Measurements from ENCODE around the gene CDAN1.

CDAN1 gene

DNA sequence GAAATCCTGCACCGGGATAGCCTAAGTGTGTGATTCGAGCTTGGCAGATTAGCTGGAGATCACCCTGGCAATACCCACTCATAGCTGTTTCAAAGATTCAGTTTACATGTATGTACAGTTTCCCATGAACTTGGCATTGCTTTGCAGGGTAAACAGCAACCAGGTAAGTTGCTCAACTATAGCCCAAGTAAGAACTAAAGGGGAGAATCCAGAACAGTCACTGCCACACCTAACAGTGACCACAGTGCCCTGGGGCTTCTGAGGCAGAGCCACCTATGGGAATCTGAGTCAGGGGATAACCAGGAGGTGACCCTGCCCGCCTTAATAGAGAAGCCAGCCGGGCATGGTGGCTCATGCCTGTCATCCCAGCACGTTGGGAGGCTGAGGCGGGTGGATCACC is 15.9 kb downstream of the CDAN1 start:
- Histone ChIP-seq H3K14ac (ENCODE audit: low read length) (no peak overlapping the region), H3K4me1 (ENCODE audit: control insufficient read depth in 2 of 2, insufficient read depth in 1 of 2, low read depth in 1 of 2, low read length in 2 of 2) (no peaks in the 10 kb centered on the region), H2AK5ac (ENCODE audit: low read depth, low read length) (no peak overlapping the region), H4K8ac (ENCODE audit: low read depth, low read length) (no peak overlapping the region), H3K23ac (ENCODE audit: low read depth, low read length, poor library complexity) (no peak overlapping the region), H3K4me2 (ENCODE audit: insufficient read depth, low read length, poor library complexity, severe bottlenecking) (no peak overlapping the region), H3K4ac (ENCODE audit: low read length) (no peak overlapping the region), H3K9me3 (replicated peaks in 1 of 2; ENCODE audit: control insufficient read depth in 2 of 2, insufficient read depth in 1 of 2, low read depth in 1 of 2, low read length in 2 of 2) (no peaks in the 10 kb centered on the region), H3K27ac (replicated peaks; ENCODE audit: low read length) (no peak overlapping the region), H3K18ac (ENCODE audit: low read length) (no peak overlapping the region), H2BK15ac (ENCODE audit: low read length) (no peak overlapping the region), H2BK5ac (ENCODE audit: low read length) (no peak overlapping the region), H2BK120ac (ENCODE audit: low read depth, low read length) (no peak overlapping the region), H3K79me1 (ENCODE audit: low read depth, low read length) (no peaks in the 10 kb centered on the region), H3K36me3 (replicated peaks in 1 of 2; ENCODE audit: control insufficient read depth in 2 of 2, insufficient read depth in 2 of 2, low read length in 2 of 2) (peaks cover 21 to 89% of the 10 kb centered on the region in 2 donors), H4K91ac (ENCODE audit: low read depth, low read length, poor library complexity) (no peak overlapping the region), H2AFZ (ENCODE audit: low read length) (no peak overlapping the region), H3K27me3 (ENCODE audit: control insufficient read depth in 3 of 3, insufficient read depth in 3 of 3, low read depth in 1 of 3, low read length in 3 of 3) (no peaks in the 10 kb centered on the region), H2BK12ac (ENCODE audit: low read length) (no peak overlapping the region), H3K4me3 (ENCODE audit: low read length in 2 of 2) (no peak overlapping the region), H3K9ac (ENCODE audit: low read depth, low read length, poor library complexity) (no peak overlapping the region)
- no CpG with 5 or more reads among the region's 6 CpGs for WGBS, 2 donors (ENCODE audit: extremely low coverage in 2 of 2, insufficient read length in 2 of 2, insufficient replicate concordance in 1 of 2)
- no peak for DNase-seq (ENCODE audit: low spot score)

DNA sequence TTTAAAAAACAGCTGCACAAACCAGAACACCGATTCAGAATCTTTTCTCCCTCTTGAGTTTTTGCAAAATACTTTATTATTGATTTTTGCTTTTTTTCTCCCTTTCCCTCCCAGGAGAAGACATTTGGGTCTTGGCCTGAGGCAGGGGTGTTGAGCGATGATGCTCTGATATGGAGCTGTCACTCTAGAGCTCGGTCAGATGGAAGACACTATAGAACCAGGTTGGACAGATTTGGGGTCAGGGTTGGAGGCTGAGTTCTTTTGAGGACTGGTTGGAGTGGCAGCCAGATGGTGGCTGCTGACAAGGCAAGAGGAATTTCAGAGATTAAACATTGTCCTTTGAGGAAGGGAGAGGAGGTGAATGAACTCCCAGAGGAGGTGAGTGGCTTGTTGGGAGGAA is 16.9 kb downstream of the CDAN1 start:
- Histone ChIP-seq H3K4me1 (ENCODE audit: control insufficient read depth in 2 of 2, insufficient read depth in 1 of 2, low read depth in 1 of 2, low read length in 2 of 2) (no peaks in the 10 kb centered on the region), H3K23ac (ENCODE audit: low read depth, low read length, poor library complexity) (no peak overlapping the region), H3K36me3 (replicated peaks in 1 of 2; ENCODE audit: control insufficient read depth in 2 of 2, insufficient read depth in 2 of 2, low read length in 2 of 2) (peaks cover 18 to 80% of the 10 kb centered on the region in 2 donors), H3K4ac (ENCODE audit: low read length) (no peak overlapping the region), H3K14ac (ENCODE audit: low read length) (no peak overlapping the region), H2BK15ac (ENCODE audit: low read length) (no peak overlapping the region), H3K27ac (replicated peaks; ENCODE audit: low read length) (no peak overlapping the region), H2BK120ac (ENCODE audit: low read depth, low read length) (no peak overlapping the region), H2AK5ac (ENCODE audit: low read depth, low read length) (no peak overlapping the region), H2BK12ac (ENCODE audit: low read length) (no peak overlapping the region), H3K4me2 (ENCODE audit: insufficient read depth, low read length, poor library complexity, severe bottlenecking) (no peak overlapping the region), H2AFZ (ENCODE audit: low read length) (no peak overlapping the region), H3K9ac (ENCODE audit: low read depth, low read length, poor library complexity) (no peak overlapping the region), H3K79me1 (ENCODE audit: low read depth, low read length) (no peaks in the 10 kb centered on the region), H4K8ac (ENCODE audit: low read depth, low read length) (no peak overlapping the region), H3K4me3 (ENCODE audit: low read length in 2 of 2) (no peak overlapping the region), H3K18ac (ENCODE audit: low read length) (no peak overlapping the region), H3K9me3 (replicated peaks in 1 of 2; ENCODE audit: control insufficient read depth in 2 of 2, insufficient read depth in 1 of 2, low read depth in 1 of 2, low read length in 2 of 2) (no peaks in the 10 kb centered on the region), H4K91ac (ENCODE audit: low read depth, low read length, poor library complexity) (no peak overlapping the region), H3K27me3 (ENCODE audit: control insufficient read depth in 3 of 3, insufficient read depth in 3 of 3, low read depth in 1 of 3, low read length in 3 of 3) (no peaks in the 10 kb centered on the region), H2BK5ac (ENCODE audit: low read length) (no peak overlapping the region)
- no CpG with 5 or more reads among the region's 3 CpGs for WGBS, 2 donors (ENCODE audit: extremely low coverage in 2 of 2, insufficient read length in 2 of 2, insufficient replicate concordance in 1 of 2)
- no peak for DNase-seq (ENCODE audit: low spot score)

DNA sequence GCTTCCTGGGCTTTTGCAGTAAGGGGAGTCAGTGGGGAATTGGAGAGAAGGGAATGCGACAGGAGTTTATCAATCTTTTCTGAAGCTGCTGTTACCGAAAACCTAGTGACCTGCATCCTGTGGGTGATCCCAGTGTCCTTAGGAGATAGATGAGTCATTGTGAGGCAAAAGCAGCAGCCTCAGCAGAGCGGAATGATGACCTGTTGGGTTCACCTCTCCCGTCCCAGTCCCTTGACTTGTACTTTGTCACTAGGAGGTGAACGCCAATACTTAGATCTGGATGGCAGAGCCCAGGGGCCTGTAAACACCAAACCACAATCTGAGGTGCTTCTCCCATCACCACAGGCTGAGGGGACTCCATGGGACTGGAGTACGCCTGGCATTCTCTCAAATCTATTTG is 17.9 kb downstream of the CDAN1 start:
- Histone ChIP-seq H2BK15ac (ENCODE audit: low read length) (no peak overlapping the region), H4K8ac (ENCODE audit: low read depth, low read length) (no peak overlapping the region), H3K18ac (ENCODE audit: low read length) (no peak overlapping the region), H3K4me3 (ENCODE audit: low read length in 2 of 2) (no peak overlapping the region), H3K23ac (ENCODE audit: low read depth, low read length, poor library complexity) (no peak overlapping the region), H3K4me1 (ENCODE audit: control insufficient read depth in 2 of 2, insufficient read depth in 1 of 2, low read depth in 1 of 2, low read length in 2 of 2) (no peaks in the 10 kb centered on the region), H2BK12ac (ENCODE audit: low read length) (no peak overlapping the region), H3K79me1 (ENCODE audit: low read depth, low read length) (no peaks in the 10 kb centered on the region), H4K91ac (ENCODE audit: low read depth, low read length, poor library complexity) (no peak overlapping the region), H3K4ac (ENCODE audit: low read length) (no peak overlapping the region), H2AK5ac (ENCODE audit: low read depth, low read length) (no peak overlapping the region), H3K4me2 (ENCODE audit: insufficient read depth, low read length, poor library complexity, severe bottlenecking) (no peak overlapping the region), H2AFZ (ENCODE audit: low read length) (no peak overlapping the region), H3K9me3 (replicated peaks in 1 of 2; ENCODE audit: control insufficient read depth in 2 of 2, insufficient read depth in 1 of 2, low read depth in 1 of 2, low read length in 2 of 2) (no peaks in the 10 kb centered on the region), H3K27ac (replicated peaks; ENCODE audit: low read length) (no peak overlapping the region), H3K14ac (ENCODE audit: low read length) (no peak overlapping the region), H3K36me3 (replicated peaks in 1 of 2; ENCODE audit: control insufficient read depth in 2 of 2, insufficient read depth in 2 of 2, low read length in 2 of 2) (peaks cover 10 to 70% of the 10 kb centered on the region in 2 donors), H2BK5ac (ENCODE audit: low read length) (no peak overlapping the region), H3K9ac (ENCODE audit: low read depth, low read length, poor library complexity) (no peak overlapping the region), H3K27me3 (ENCODE audit: control insufficient read depth in 3 of 3, insufficient read depth in 3 of 3, low read depth in 1 of 3, low read length in 3 of 3) (no peaks in the 10 kb centered on the region), H2BK120ac (ENCODE audit: low read depth, low read length) (no peak overlapping the region)
- WGBS, 2 donors (ENCODE audit: extremely low coverage in 2 of 2, insufficient read length in 2 of 2, insufficient replicate concordance in 1 of 2) = no CpG with 5 or more reads among the region's 6 CpGs
- DNase-seq (ENCODE audit: low spot score) = no peak

DNA sequence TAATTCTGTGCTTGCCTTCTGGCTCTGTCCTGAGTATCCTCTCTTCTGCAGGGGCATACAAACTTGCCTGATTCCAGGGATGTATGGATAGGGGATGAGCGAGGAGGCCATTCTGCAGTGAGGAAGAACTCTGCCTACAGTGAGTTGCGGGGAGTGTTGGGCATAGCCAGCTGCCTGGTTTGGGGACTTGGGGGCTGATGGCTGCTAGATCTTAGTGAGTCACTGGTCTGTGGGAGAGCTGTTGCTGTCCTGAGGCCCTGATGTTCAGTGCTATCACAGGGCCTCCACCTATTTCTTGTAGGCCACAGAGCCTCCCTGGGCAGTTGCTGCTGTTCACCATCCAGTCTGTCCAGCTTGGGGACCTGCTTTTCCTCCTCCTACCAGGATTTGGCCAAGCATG is 20.3 kb downstream of the CDAN1 start:
- Histone ChIP-seq H3K18ac (ENCODE audit: low read length) (no peak overlapping the region), H3K27me3 (ENCODE audit: control insufficient read depth in 3 of 3, insufficient read depth in 3 of 3, low read depth in 1 of 3, low read length in 3 of 3) (no peaks in the 10 kb centered on the region), H2BK12ac (ENCODE audit: low read length) (no peak overlapping the region), H3K4ac (ENCODE audit: low read length) (no peak overlapping the region), H3K23ac (ENCODE audit: low read depth, low read length, poor library complexity) (no peak overlapping the region), H3K27ac (replicated peaks; ENCODE audit: low read length) (no peak overlapping the region), H2AK5ac (ENCODE audit: low read depth, low read length) (no peak overlapping the region), H3K9ac (ENCODE audit: low read depth, low read length, poor library complexity) (no peak overlapping the region), H3K4me1 (ENCODE audit: control insufficient read depth in 2 of 2, insufficient read depth in 1 of 2, low read depth in 1 of 2, low read length in 2 of 2) (no peaks in the 10 kb centered on the region), H4K91ac (ENCODE audit: low read depth, low read length, poor library complexity) (no peak overlapping the region), H2BK5ac (ENCODE audit: low read length) (no peak overlapping the region), H3K36me3 (replicated peaks in 1 of 2; ENCODE audit: control insufficient read depth in 2 of 2, insufficient read depth in 2 of 2, low read length in 2 of 2) (peaks cover 5 to 47% of the 10 kb centered on the region in 2 donors), H2AFZ (ENCODE audit: low read length) (no peak overlapping the region), H3K4me2 (ENCODE audit: insufficient read depth, low read length, poor library complexity, severe bottlenecking) (no peak overlapping the region), H3K14ac (ENCODE audit: low read length) (no peak overlapping the region), H3K79me1 (ENCODE audit: low read depth, low read length) (no peaks in the 10 kb centered on the region), H3K9me3 (replicated peaks in 1 of 2; ENCODE audit: control insufficient read depth in 2 of 2, insufficient read depth in 1 of 2, low read depth in 1 of 2, low read length in 2 of 2) (no peaks in the 10 kb centered on the region), H3K4me3 (ENCODE audit: low read length in 2 of 2) (no peak overlapping the region), H2BK15ac (ENCODE audit: low read length) (no peak overlapping the region), H4K8ac (ENCODE audit: low read depth, low read length) (no peak overlapping the region), H2BK120ac (ENCODE audit: low read depth, low read length) (no peak overlapping the region)
- WGBS, 2 donors (ENCODE audit: extremely low coverage in 2 of 2, insufficient read length in 2 of 2, insufficient replicate concordance in 1 of 2) = no CpG with 5 or more reads among the region's 2 CpGs
- DNase-seq (ENCODE audit: low spot score) = no peak
